ENCODE data around the gene ZDHHC8. TPM values are rescaled to one million over a fixed set of nuclear protein-coding genes. Genes with fewer than 3 reads are reported as not detected.

Gene ZDHHC8
- total and polyA plus RNA-seq, 9 donors: 13.7 to 52.8 (median 41.5) TPM

DNA sequence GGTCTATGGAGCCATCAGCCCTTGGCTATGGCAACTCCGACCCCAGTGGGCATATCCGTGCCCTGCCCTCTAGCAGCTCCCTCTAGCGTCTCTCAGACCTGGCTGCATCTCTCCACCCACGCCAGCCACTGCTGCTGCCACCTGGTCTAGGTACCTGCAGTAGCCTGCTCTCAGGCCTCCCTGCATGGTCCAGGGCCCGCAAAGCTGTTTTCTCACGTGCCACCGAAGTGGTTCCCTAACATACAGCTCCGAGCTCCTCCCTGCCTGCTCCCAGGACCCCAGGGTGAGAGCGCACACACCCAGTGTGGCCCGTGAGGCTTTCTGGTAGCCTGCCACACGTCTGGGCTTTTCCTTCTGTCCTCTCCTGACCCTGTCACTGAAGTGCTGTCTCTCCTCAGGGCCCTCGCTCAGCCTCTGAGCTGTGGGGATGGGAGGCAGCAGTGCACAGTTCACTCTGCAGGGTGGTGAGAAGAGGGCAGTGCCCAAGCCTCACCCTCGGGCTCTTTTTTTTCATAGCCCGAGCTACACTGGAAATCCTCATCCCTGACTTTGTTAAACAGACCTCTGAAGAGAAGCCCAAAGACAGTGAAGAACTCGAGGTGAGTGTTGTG, 37.3 kb upstream of the ZDHHC8 start:
- H3K9me3 ChIP-seq (replicated peaks; ENCODE audit: control insufficient read depth, low read depth, low read length): no peaks in the 10 kb centered on the region
- H3K27me3 ChIP-seq (ENCODE audit: control insufficient read depth, insufficient read depth, low read length): no peaks in the 10 kb centered on the region
- peaks cover 82% of the 10 kb centered on the region for H3K36me3 ChIP-seq (ENCODE audit: control insufficient read depth, insufficient read depth, low read length)
- H3K4me3 ChIP-seq (ENCODE audit: low read length): no peak overlapping the region
- peaks cover 3% of the 10 kb centered on the region for H3K4me1 ChIP-seq (ENCODE audit: control insufficient read depth, insufficient read depth, low read length)
- H3K27ac ChIP-seq (ENCODE audit: low read length): no peak overlapping the region
- DNase-seq: no peak
- WGBS (ENCODE audit: insufficient coverage): 93% methylated on average over 11 of the region's 15 CpGs

DNA sequence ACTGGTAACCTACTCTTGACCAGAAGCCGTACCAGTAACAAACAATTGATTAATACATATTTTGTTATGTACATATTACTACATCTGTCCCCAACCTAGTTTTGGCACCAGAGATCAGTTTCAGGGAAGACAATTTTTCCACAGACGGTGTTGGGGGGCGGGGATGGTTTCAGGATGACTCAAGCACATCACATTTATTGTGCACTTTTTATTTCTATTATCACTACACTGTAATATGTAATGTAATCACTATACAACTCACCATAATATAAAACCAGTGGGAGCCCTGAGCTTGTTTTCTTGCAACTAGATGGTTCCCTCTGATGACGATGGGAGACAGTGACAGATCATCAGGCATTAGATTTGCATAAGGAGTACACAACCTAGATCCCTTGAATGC, 36.1 kb upstream of the ZDHHC8 start:
- no CpG with 5 or more reads among the region's 4 CpGs for WGBS (ENCODE audit: insufficient coverage)
- DNase-seq: no peak
- Histone ChIP-seq H3K4me1 (ENCODE audit: control insufficient read depth, insufficient read depth, low read length) (peaks cover 3% of the 10 kb centered on the region), H3K27me3 (ENCODE audit: control insufficient read depth, insufficient read depth, low read length) (no peaks in the 10 kb centered on the region), H3K4me3 (ENCODE audit: low read length) (no peak overlapping the region), H3K27ac (ENCODE audit: low read length) (no peak overlapping the region), H3K36me3 (ENCODE audit: control insufficient read depth, insufficient read depth, low read length) (peaks cover 81% of the 10 kb centered on the region), H3K9me3 (replicated peaks; ENCODE audit: control insufficient read depth, low read depth, low read length) (no peaks in the 10 kb centered on the region)

DNA sequence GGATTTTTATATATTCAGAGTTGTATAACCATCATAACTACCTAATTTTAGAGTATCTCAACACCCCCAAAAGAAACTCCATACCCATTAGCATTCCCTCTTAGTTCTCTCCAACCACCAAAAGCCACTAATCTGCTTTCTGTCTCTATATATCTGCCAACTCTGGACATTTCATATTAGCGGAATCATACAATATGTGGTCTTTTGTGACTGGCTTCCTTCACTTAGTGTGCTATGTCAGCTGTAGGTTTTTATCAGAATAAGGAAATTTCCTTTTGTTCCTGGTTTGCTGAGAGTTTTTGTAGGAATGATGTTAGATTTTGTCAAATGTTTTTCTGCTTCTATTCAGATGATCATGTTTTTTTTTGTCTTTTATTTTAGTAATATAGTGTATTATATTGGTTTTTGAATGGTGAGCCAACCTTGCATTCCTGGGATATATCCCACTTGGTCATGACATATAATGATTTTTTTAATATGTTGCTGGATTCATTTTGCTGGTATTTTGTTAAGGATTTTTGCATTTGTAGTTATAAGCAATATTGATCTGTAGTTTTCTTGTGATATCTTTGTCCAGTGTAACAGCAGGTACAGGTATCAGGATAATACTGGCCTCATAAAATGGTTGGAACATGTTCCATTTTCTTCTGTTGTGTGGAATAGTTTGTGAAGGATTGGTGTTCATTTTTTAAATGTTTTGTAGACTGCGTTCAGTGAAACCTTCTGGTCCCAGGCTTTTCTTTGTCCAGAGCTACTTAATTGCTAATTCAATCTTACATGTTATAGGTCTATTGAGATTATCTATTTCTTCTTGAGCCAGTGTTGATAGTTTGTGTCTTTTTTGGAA, 34.8 kb upstream of the ZDHHC8 start:
- WGBS (ENCODE audit: insufficient coverage): no CpG with 5 or more reads among the region's 2 CpGs
- H3K4me3 ChIP-seq (ENCODE audit: low read length): no peak overlapping the region
- no peak for DNase-seq
- peaks cover 3% of the 10 kb centered on the region for H3K4me1 ChIP-seq (ENCODE audit: control insufficient read depth, insufficient read depth, low read length)
- H3K27me3 ChIP-seq (ENCODE audit: control insufficient read depth, insufficient read depth, low read length): no peaks in the 10 kb centered on the region
- no peak overlapping the region for H3K27ac ChIP-seq (ENCODE audit: low read length)
- no peaks in the 10 kb centered on the region for H3K9me3 ChIP-seq (replicated peaks; ENCODE audit: control insufficient read depth, low read depth, low read length)
- peaks cover 81% of the 10 kb centered on the region for H3K36me3 ChIP-seq (ENCODE audit: control insufficient read depth, insufficient read depth, low read length)

DNA sequence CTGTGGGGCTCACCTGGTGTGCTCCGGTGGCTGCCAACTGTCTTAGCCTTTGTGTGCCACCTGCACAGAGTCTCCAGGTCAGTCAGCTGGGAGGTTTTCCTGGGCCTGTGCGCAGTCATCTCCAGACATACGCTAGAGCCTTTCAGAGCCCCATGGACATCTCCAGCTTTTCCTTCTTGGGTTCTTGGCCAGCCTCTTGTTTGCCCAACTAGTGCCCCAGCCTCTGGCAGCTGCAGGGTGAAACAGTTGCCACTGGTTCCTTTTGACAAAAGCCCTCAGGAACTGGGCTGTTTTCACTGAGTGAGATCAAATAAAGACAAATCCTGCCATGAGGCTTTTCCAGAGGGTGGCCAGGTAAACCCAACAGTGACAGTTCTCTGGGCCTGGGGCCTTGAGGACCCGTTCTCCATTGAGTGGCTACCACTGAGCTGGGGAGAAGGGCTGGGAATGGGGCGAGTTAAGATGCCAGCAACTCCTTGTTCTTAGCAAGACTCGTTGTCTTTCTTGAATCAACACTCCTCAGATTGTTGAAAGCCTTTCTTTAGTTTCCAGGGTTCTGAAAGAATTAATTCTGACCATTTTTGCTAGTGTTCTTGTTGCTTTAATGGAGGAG, 32.4 kb upstream of the ZDHHC8 start:
- Histone ChIP-seq H3K27ac (ENCODE audit: low read length) (no peak overlapping the region), H3K9me3 (replicated peaks; ENCODE audit: control insufficient read depth, low read depth, low read length) (no peaks in the 10 kb centered on the region), H3K27me3 (ENCODE audit: control insufficient read depth, insufficient read depth, low read length) (no peaks in the 10 kb centered on the region), H3K36me3 (ENCODE audit: control insufficient read depth, insufficient read depth, low read length) (peaks cover 69% of the 10 kb centered on the region), H3K4me3 (ENCODE audit: low read length) (no peak overlapping the region), H3K4me1 (ENCODE audit: control insufficient read depth, insufficient read depth, low read length) (no peaks in the 10 kb centered on the region)
- no peak for DNase-seq
- 97% methylated on average over 4 of the region's 6 CpGs for WGBS (ENCODE audit: insufficient coverage)

DNA sequence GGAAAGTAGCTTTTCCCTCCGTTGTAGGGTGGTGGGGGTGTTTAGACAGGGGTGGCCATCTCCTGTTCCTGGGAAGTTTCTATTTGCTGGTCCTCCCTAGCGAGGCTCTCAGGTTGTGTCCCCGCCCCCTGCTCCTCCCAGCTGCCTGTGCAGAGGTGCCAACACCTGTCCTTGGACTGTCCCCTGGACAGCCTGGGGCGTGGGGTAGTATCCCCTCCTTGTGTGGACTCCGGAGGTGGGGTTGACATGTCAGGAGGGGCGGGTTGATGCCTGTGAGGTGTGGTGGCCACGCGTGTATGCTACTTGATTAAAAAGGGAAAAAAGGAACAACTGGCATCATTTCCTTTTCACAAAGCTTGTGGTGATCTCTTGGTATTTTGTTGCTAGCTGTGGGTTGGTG, 30.0 kb upstream of the ZDHHC8 start:
- WGBS (ENCODE audit: insufficient coverage): 100% methylated on average over 1 of the region's 8 CpGs
- no peak for DNase-seq
- Histone ChIP-seq H3K36me3 (ENCODE audit: control insufficient read depth, insufficient read depth, low read length) (peaks cover 72% of the 10 kb centered on the region), H3K27ac (ENCODE audit: low read length) (no peak overlapping the region), H3K4me1 (ENCODE audit: control insufficient read depth, insufficient read depth, low read length) (peaks cover 12% of the 10 kb centered on the region), H3K27me3 (ENCODE audit: control insufficient read depth, insufficient read depth, low read length) (no peaks in the 10 kb centered on the region), H3K4me3 (ENCODE audit: low read length) (no peak overlapping the region), H3K9me3 (replicated peaks; ENCODE audit: control insufficient read depth, low read depth, low read length) (no peaks in the 10 kb centered on the region)

DNA sequence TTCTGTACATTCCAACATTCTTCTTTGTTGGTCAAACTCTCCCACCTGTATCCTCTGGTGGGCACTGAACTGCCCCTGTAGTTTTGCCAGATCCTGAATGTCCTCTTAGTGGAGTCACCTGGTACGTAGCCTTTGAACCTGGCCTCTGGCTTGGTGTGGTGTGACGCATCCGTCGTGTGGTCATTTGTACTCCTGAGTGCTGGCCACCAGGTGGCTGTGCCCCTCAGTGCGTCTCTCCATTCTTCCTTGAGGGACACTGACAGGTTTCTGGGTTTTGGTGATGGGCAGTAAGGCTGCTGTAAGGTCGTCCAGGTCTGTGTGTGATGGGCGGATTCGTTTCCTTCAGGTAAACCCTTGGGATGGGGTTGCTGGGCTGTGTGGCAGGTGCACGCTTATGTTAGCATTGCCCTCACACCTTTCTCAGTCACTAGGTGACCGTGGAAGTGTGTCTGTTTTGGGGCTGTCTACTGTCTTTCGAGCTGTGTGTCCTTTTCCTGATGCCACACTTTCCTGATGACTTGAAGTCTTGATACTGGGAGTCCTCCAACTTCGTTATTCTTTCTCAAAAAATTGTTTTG, 29.3 kb upstream of the ZDHHC8 start:
- 98% methylated on average over 7 of the region's 12 CpGs for WGBS (ENCODE audit: insufficient coverage)
- Histone ChIP-seq H3K36me3 (ENCODE audit: control insufficient read depth, insufficient read depth, low read length) (peaks cover 79% of the 10 kb centered on the region), H3K4me1 (ENCODE audit: control insufficient read depth, insufficient read depth, low read length) (peaks cover 16% of the 10 kb centered on the region), H3K4me3 (ENCODE audit: low read length) (no peak overlapping the region), H3K9me3 (replicated peaks; ENCODE audit: control insufficient read depth, low read depth, low read length) (no peaks in the 10 kb centered on the region), H3K27me3 (ENCODE audit: control insufficient read depth, insufficient read depth, low read length) (no peaks in the 10 kb centered on the region), H3K27ac (ENCODE audit: low read length) (no peak overlapping the region)
- no peak for DNase-seq

DNA sequence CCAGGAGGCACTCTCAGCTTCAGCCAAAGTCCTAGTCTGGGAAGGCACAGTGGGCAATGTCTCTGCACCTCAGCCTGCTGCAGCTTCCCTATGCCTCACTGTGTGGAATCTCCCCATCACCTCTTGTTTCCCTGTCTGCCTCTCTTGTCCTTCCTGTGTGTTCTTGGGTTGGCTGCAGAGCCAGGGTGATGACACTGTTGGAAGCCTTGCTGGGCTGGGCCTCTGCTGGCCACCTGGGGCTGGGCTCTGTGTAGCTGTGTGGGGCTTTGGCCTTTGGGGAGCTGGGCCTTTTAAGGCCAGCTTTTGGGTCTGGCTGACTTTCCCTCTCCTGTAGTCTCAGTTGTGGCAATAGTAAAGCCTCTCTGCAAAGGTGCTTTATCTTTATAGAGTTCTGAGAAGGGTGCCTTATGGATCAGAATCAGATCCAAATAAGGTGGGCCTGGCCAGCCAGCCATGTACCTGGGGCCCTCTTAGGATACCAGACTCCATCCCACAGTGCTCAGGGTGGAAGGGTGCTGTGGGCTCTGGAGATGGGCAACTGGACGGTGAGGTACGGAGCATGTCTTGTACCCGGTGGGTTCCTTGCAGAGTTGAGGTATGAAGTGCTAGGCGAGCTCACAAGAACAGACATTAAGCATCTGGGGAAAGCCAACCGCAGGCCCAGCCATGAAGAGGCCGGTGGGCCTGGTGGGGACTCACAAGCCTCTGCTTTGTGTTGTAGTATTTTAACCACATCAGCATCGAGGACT, 26.0 kb upstream of the ZDHHC8 start:
- 87% methylated on average over 5 of the region's 7 CpGs for WGBS (ENCODE audit: insufficient coverage)
- no peak overlapping the region for H3K4me3 ChIP-seq (ENCODE audit: low read length)
- no peak for DNase-seq
- no peaks in the 10 kb centered on the region for H3K27me3 ChIP-seq (ENCODE audit: control insufficient read depth, insufficient read depth, low read length)
- no peak overlapping the region for H3K27ac ChIP-seq (ENCODE audit: low read length)
- peaks cover 85% of the 10 kb centered on the region for H3K36me3 ChIP-seq (ENCODE audit: control insufficient read depth, insufficient read depth, low read length)
- H3K9me3 ChIP-seq (replicated peaks; ENCODE audit: control insufficient read depth, low read depth, low read length): no peaks in the 10 kb centered on the region
- H3K4me1 ChIP-seq (ENCODE audit: control insufficient read depth, insufficient read depth, low read length): peaks cover 16% of the 10 kb centered on the region

DNA sequence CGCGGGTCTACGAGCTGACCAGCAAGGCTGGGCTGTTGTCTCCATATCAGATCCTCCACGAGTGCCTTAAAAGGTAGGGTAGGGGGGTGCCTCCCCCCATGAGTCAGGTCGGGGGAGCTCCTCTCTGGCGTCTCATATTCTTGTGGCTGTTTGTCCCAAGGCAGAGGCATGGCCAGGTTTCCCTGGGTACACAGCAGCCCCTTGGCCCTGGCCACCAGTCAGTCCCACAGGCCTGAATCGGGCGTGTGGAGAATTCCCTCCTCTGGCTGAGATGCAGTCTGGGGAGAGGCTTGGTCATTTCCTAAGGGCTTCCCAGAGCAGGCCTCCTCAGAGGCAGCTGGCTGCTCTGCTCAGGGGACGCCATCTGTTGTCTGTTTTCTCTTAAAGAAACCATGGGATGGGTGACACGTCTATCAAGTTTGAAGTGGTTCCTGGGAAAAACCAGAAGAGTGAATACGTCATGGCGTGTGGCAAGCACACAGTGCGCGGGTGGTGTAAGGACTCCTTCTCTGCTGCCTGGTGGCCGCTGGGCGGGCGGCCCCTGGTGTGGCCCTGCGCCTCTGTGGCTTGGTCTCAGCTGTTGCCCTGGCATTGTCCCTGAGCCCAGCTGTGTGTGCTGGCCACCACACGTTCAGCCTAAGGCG, 25.3 kb upstream of the ZDHHC8 start:
- no peak overlapping the region for H3K27ac ChIP-seq (ENCODE audit: low read length)
- peaks cover 19% of the 10 kb centered on the region for H3K4me1 ChIP-seq (ENCODE audit: control insufficient read depth, insufficient read depth, low read length)
- no peak for DNase-seq
- H3K36me3 ChIP-seq (ENCODE audit: control insufficient read depth, insufficient read depth, low read length): peaks cover 85% of the 10 kb centered on the region
- no peak overlapping the region for H3K4me3 ChIP-seq (ENCODE audit: low read length)
- no peaks in the 10 kb centered on the region for H3K27me3 ChIP-seq (ENCODE audit: control insufficient read depth, insufficient read depth, low read length)
- H3K9me3 ChIP-seq (replicated peaks; ENCODE audit: control insufficient read depth, low read depth, low read length): no peaks in the 10 kb centered on the region
- WGBS (ENCODE audit: insufficient coverage): 90% methylated on average over 14 of the region's 20 CpGs

DNA sequence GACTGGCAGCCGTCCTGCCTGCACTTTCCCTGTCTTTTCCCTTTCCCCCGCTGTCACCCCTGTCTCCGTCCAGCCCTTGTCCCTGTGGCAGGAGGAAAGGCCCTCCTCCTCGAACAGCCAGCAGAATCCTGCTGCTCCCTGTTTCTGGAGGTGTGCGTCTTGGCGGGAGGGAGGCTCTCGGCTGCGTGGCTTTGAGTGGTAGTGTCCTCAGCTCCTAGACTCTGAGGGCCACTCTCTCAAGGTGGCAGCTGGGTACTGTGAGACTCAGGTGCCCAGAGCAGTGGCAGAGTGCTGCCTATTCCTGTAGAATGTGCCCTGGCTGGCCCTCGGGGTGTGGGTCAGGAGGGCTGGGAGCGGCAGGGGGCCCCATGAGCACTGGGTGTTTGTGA, 24.8 kb upstream of the ZDHHC8 start:
- Histone ChIP-seq H3K27ac (ENCODE audit: low read length) (no peak overlapping the region), H3K27me3 (ENCODE audit: control insufficient read depth, insufficient read depth, low read length) (no peaks in the 10 kb centered on the region), H3K36me3 (ENCODE audit: control insufficient read depth, insufficient read depth, low read length) (peaks cover 85% of the 10 kb centered on the region), H3K9me3 (replicated peaks; ENCODE audit: control insufficient read depth, low read depth, low read length) (no peaks in the 10 kb centered on the region), H3K4me3 (ENCODE audit: low read length) (no peak overlapping the region), H3K4me1 (ENCODE audit: control insufficient read depth, insufficient read depth, low read length) (peaks cover 22% of the 10 kb centered on the region)
- DNase-seq: no peak
- 97% methylated on average over 8 of the region's 10 CpGs for WGBS (ENCODE audit: insufficient coverage)
